ENCODE measurements around the gene NPHP3.
A peak's percentile ranks its signal among the peaks of the same experiment; 100 is the strongest.

DNA sequence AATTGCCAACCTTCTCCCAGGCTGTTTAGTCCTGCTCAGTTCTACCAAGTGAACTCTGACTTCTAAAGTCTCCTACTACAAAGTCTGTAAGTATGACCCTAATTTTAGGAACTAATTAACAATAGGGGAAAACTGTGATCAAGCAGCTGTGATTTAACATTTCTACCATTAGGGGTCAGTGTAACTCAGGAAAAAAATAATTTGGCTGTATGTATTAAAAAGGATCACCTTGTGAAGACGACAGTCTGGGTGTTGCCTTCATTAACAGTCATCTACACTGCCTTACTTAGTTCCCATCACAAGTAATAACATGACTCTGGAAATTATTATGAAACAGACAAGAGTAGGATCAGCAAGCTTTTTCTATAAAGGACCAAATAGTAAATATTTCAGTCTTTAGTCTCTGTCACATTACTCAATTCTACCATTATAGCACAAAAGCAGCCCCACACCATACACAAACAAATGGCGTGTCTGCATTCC, 4.2 kb upstream of the NPHP3 start:
- TF ChIP-seq POLR2A (IDR thresholded peaks at IDR 0.05): no peak
- TF ChIP-seq, protein P1, sequence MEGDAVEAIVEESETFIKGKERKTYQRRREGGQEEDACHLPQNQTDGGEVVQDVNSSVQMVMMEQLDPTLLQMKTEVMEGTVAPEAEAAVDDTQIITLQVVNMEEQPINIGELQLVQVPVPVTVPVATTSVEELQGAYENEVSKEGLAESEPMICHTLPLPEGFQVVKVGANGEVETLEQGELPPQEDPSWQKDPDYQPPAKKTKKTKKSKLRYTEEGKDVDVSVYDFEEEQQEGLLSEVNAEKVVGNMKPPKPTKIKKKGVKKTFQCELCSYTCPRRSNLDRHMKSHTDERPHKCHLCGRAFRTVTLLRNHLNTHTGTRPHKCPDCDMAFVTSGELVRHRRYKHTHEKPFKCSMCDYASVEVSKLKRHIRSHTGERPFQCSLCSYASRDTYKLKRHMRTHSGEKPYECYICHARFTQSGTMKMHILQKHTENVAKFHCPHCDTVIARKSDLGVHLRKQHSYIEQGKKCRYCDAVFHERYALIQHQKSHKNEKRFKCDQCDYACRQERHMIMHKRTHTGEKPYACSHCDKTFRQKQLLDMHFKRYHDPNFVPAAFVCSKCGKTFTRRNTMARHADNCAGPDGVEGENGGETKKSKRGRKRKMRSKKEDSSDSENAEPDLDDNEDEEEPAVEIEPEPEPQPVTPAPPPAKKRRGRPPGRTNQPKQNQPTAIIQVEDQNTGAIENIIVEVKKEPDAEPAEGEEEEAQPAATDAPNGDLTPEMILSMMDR (IDR thresholded peaks at IDR 0.05 in 4 of 5, conservative IDR thresholded peaks at IDR 0.05 in 1 of 5): peak; percentile 59 to 82 (median 71)

Data from gastrocnemius medialis (tissue), 4 donors.